GM19025 (cell line): ENCODE measurements around the gene SCLY.
A peak's percentile ranks its signal among the peaks of the same experiment; 100 is the strongest.

Experiments
- ATAC-seq: cut with Tn5 transposase; IDR thresholded peaks from one replicate; pipeline ENCODE4 v1.9.1; 2021; ENCODE audit warnings: mild to moderate bottlenecking, low read depth, moderate library complexity; ENCODE audit not compliant: unreplicated experiment

SCLY gene

GRCh38 chr2:238096311-238097011 lies 35.7 kb downstream of the SCLY start:
- ATAC-seq, result no peak

DNA sequence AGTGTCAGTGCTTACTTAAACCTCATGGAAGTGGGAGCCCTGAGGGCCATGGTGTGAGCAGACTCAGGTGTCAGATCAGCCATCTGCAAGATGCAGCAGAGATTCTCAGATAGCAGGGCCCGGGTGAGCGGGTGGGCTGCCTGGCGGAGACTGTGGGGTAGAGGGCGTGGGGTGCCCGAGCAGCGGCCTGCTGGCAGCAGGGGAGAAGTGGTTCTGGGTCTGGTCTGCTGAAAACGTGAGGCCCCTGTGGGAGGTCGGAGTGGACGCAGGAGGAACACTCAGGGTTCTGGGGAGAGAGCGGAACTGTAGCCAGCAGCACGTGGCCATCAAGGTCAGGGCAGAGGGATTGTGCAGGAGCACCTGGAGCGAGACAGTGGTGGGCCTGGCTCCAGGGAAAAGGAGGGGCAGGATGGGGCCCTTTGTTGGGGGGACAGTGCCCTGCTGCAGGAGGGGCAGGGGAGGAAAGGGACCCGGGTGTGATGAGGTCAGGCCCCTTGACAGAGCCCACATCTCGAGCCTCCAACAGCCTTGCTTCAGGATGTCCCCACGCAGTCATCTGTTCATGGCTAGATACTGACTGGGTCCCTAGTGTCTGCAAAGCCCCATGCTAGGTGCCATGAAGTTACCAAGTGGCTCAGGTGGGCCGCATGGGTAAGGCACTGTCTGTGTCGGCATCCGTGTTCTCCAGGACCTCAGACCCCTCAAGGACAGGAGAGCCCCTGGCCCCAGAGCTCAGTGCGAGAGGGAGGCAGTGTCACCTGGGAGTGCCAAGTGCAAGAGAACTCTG lies 36.6 kb downstream of the SCLY start:
- ATAC-seq, result no peak

- peak; percentile 56 for ATAC-seq
These were observed 37.4 kb downstream of the SCLY start for GRCh38 chr2:238097988-238098871.

DNA sequence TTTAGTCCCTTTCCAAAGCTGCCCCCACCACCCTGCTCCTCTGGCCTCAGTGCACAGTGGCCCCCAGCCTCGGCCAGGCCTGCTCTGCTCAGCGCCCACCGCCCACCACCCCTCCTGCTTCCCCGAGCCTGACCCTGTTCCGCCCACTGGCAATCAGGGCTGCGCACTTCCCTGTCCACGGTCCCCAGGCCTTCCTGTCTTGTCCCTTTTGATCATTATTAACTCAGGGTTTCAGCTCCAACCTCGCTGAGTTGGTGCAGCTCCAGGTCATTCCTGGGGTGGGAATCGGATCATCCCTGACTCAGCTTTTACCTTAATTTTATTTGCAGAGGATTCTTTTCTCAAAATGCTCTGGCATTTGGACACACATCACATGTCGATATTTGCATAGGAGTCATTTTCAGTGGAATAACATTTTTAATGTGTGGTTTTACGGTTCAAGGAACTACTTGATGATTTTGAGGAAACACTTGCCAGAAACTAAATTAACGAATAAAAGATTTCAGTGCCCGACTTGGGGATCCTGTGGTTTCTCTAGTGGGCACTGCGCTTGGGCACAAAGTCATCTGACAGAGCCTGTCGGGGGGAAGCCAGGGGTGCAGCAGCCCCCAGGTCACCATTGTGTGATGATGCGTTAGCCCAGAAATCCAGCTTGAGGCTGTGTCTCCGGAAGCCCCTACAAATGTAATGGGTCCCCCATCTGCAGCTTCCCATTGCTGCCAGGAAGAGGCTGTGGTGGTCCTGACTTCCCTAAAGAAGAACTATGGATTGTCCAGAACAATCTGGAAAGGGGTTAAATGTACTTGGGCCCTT lies 38.3 kb downstream of the SCLY start:
- peak; percentile 9 for ATAC-seq

DNA sequence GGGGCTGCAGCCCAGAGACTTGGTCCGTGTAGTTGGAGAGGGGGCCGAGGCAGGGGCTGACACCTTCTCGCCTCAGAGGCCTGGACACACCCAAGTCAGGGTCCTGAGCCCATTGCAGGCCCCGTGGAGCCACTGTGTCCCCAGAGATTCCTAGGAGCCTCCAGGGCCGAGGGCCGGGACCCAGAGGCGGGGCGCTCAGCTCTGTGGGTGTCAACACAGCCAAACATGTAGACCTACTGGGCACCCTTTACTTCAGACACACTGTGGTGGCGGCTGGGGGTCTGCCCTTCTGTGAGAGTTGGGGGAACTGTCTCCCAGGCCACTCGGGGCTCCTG lies 38.9 kb downstream of the SCLY start:
- ATAC-seq, result no peak

GRCh38 chr2:238100049-238100820 lies 39.4 kb downstream of the SCLY start, which contains the start of gene ESPNL:
Gene ESPNL (plus strand): TSS chr2:238100340. CDS start chr2:238100420, 80 bp downstream.
- ATAC-seq, result no peak

DNA sequence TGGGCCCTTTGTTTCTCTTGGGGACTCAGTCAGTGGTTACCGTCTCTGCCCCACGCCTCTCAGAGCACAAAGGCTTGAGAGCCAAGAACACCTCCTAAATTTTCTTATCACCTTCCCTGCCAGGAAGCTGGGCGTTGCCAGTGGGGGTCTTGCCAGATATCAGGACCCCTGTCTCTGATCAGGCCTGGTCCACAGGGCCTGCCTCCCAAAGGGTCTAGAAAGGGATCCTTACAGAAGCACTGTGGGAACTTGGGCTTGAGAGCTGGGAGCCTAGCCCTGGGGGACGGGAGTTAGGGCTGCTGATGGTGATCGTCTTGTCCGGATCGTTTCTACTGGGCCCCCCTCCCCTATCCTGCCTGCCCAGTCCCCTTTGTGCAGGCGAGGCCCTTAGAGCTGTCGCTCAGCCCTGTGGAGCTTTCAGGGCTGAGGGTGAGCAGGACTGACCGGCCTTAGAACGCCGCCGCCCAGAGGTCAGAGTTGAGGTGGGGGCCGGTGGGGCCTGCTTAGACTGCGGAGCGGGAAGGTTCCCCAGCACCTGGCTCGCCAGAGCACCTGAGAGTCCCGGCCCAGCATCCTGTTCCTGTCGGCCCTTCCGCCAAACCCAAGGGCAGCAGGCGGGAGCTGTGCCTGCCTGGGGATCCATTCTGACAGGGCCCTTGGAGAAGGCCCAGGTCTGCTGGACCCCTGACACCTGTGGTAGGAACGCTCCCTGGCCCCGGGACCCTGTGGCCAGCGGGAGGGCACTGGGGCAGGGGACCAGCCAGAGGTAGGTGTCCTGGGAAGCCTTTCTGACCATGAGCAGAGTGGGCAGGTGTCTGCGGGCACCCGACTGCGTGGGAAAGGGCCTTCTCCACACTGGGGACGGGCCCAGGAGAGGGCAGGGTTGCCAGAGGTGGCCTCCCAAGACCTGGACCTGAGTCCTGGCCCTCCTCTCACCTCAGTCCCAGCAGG lies 40.3 kb downstream of the SCLY start:
- no peak for ATAC-seq

DNA sequence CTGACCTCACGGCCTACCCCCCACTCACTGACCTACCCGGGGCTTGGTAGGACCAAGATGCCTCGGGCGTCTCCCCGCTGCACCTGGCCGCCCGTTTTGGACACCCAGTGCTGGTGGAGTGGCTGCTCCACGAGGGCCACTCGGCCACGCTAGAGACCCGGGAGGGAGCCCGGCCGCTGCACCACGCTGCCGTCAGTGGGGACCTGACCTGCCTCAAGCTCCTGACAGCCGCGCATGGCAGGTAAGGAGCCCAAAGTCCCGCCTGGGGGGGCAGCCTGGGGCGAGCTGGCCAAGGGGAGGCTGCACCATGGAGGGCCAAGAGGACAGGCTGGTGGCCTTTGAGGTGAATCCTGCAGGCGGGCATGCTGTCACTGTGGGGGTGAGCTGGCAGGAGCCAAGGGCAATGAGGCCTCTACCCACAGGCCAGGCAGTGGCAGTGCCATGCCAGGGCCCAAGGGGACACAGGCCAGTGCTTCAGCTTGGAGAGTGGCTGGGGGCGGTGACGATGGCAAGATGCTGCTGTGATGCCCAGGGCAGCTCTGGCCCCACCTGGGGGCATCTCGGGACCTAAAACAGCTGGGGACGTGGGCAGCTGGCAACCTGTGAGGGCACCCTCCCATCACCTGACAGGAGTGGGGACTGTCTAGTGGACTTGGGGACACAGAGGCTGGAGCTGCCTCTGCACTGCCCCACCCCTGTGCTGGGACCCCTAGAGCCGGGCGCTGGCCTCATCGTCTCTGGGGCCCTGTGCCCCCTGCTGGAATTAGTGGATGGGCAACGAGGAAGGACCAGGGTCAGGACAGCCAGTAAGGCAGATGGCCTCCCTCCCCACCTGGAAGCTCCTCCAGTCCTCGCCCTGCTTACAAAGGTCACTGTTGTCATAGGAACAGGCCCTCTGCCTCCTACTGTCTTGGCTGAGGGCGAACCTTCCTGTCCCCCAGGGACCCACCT lies 41.4 kb downstream of the SCLY start:
- ATAC-seq, result no peak

- no peak for ATAC-seq
These were observed 42.1 kb downstream of the SCLY start for GRCh38 chr2:238102865-238103264.

DNA sequence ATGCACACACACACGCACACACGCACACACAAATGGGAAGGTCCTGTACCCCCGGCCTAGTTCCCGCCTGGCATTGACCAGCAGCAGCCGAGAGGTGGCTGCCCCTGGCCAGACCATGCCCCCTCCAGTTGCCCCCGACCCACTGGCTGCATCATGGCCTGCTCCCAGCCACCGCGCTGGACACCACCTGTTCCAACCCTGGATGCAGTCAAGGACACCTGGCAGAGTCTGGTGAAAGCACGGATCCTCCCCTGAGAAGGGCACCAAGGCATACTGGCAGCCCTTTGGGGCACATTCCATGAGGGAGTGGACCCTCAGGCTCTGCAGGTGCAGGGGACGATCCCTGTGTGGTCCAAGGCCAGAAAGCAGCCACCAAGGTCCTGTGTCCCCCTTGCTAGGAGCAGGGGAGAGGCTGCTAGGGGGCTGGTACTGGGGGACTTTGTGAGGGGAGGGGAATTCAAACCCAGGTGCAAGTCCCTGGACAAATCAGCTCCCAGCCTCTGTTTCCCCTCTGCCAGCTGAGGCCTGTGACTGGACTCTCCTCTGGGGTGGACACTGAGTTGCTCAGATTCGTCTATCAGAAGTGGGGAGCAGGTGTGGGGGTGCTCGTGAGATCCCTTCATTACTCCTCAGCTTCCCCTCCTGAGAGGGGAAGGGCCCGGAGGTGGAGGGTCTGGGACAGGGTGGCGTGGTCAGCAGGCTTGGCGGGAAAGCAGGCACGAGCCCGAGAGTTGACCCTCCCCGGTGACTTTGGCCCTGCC lies 42.8 kb downstream of the SCLY start:
- no peak for ATAC-seq

DNA sequence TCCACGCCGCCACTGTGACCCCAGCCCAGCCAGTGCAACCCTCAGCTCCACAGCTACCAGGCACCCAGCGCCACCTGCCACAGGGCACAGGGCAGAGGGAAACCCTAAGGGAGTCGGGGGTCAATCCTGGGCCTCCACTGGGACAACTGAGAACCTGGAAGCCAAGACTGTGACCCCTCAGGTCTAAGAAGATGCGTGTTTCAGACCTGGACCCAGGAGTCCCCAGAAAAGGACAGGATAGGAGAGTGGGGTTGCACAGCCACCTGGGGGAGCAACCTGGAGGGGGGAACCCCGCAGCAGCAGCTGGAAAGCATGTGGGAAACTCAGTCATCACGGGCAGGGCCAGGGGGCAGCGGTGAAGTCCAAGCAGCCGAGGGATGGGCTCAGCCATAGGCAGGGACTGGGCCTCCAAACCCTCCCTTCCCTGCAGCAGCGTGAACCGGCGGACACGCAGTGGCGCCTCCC lies 43.5 kb downstream of the SCLY start:
- ATAC-seq, result no peak

DNA sequence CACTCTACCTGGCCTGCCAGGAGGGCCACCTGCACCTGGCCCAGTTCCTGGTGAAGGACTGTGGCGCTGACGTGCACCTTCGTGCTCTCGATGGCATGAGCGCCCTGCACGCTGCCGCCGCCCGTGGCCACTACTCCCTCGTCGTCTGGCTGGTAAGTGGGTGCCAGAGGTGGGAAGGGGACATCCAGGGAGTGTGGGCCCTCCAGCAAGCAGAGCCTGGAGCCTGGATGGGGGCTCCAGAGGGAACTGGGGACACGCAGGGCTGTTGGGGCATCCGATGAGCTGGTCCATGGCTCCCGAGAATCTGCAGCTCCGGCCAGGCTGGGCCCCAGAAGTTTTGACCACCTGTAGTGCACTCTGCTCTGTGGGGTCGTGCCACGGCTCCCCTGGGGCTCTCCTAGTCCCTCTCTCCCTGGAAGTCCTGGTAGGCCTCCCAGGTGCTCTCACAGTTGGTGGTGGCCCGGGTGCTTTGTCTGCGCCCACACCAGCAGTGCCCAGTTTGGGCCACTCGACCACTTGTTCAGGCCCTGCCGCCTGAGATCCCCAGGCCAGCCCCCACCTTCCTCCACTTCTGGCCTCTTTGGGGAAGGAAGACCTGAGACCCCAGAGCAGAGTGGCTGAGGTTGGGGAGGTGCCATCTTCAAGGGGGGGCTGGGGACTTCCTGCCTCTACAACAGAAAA lies 44.0 kb downstream of the SCLY start:
- no peak for ATAC-seq

DNA sequence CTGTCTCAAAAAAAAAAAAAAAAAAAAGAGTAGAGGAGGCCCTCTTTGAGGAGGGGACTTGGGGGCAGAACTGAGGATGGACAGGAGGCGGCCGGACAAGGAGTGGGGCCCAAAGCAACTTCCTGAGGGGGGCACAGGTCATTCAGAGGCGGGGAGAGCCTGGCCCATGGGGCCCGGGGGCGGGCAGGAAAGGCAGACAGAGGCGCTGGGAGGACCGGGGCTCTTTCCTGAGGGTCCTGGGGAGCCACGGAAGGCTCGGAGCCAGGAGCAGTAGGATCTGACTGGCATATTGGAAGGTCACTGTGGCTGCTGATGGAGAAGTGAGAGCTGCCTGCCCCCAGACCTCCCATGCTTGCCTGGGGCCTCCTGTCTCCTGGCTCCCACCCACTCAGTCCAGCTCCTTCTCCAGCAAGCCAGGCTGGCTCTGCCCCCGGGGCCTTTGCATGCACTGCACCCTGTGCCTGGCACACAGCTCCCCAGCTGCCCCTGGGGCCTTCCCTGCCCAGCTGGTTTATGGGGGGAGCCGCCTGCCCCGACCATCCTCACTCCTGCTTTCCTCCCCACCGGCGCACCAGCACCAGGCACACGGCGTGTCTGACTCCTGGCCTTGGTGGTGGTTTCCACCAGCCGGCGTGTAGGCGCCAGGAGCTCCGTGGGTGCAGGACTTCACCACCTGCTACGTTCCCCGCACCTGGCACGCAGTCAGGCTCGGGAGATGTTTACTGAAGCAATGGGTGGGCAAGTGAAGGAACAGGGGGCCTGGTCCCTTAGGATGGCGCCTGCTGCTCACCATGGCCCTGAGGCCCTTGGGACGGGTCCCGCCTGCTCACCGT lies 44.9 kb downstream of the SCLY start:
- no peak for ATAC-seq

- ATAC-seq, result no peak
These were observed 45.5 kb downstream of the SCLY start for GRCh38 chr2:238106339-238106697.
